ENCODE measurements around the gene PALD1.

DNA sequence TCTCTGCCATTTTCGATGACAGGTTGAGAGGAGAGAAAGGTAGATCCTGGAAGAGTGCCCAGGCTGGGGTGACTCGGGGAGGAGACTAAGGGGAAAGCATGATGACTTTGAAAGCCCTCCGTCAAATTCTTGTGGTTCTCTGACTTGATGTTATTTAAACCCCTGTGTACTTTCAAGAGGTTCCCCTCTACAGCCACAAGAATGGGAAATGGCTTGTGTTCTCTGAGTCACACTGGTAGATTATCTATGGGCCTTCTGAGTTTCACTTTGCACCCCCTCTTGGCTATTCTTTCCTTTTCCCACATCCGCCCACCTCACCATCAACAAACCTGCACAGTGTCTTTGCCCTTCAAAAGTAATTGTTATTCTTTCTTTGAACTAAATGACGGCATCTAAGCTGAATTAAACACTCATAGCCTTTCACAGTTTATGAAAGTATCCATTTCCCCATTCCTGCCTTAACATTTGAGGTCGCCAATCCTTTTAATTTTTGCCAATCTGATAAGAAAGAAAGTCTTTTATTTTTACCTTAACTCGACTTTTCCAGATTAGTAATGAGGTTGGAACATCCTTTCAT, 99.9 kb downstream of the PALD1 start:
- TF ChIP-seq, protein P1, sequence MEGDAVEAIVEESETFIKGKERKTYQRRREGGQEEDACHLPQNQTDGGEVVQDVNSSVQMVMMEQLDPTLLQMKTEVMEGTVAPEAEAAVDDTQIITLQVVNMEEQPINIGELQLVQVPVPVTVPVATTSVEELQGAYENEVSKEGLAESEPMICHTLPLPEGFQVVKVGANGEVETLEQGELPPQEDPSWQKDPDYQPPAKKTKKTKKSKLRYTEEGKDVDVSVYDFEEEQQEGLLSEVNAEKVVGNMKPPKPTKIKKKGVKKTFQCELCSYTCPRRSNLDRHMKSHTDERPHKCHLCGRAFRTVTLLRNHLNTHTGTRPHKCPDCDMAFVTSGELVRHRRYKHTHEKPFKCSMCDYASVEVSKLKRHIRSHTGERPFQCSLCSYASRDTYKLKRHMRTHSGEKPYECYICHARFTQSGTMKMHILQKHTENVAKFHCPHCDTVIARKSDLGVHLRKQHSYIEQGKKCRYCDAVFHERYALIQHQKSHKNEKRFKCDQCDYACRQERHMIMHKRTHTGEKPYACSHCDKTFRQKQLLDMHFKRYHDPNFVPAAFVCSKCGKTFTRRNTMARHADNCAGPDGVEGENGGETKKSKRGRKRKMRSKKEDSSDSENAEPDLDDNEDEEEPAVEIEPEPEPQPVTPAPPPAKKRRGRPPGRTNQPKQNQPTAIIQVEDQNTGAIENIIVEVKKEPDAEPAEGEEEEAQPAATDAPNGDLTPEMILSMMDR (IDR thresholded peaks at IDR 0.05), result no peak
- TF ChIP-seq EZH2 (IDR thresholded peaks at IDR 0.05) (no peak), EZH2phosphoT487 (IDR thresholded peaks at IDR 0.05) (no peak)

Data from neural progenitor cell (in vitro differentiated cells).